Lower lobe of right lung (tissue), 2 donors: Measurements from ENCODE around the gene CTNNA2. TPM values are rescaled to one million over a fixed set of nuclear protein-coding genes. Genes with fewer than 3 reads are reported as not detected.

Experiments
- ATAC-seq, 2 donors: fragments of 200-7000 bp; cut with Tn5 transposase; one replicate each; pipeline ENCODE4 v1.9.1; 2020 to 2022; ENCODE audit warnings: mild to moderate bottlenecking in 2 of 2, moderate library complexity in 2 of 2
- DNase-seq: peaks from one replicate; pipeline ENCODE4 v3.0.0-alpha.2; 2020
- H3K27ac ChIP-seq: fragments of 200-600 bp; one replicate; pipeline ENCODE4 v1.8.0; 2022
- H3K27me3 ChIP-seq: fragments of 200-600 bp; one replicate; pipeline ENCODE4 v1.8.0; 2022; ENCODE audit warnings: low read depth
- H3K36me3 ChIP-seq: fragments of 200-600 bp; one replicate; pipeline ENCODE4 v1.8.0; 2022; ENCODE audit warnings: mild to moderate bottlenecking
- H3K4me1 ChIP-seq: fragments of 200-600 bp; one replicate; pipeline ENCODE4 v1.8.0; 2022
- H3K4me3 ChIP-seq: fragments of 200-600 bp; one replicate; pipeline ENCODE4 v1.8.0; 2022; ENCODE audit warnings: mild to moderate bottlenecking
- H3K9me3 ChIP-seq: fragments of 200-600 bp; one replicate; pipeline ENCODE4 v1.8.0; 2022
- intact Hi-C: fragments of 100-400 bp; cut with DNase I; formaldehyde crosslinking; loops from one replicate; pipeline ENCODE4 v1.11.0; 2022
- total RNA-seq: library from RNA; stranded (reverse); fragmentation: NEBNext Ultra II Directional; extraction: Animal tissue kit (Norgen Biotek cat#: 25700); gene quantifications from one replicate; pipeline ENCODE4 v1.2.1, GENCODE V29; 2021
- TF ChIP-seq, protein P1 (sequence below): fragments of 200-600 bp; IDR thresholded peaks from one replicate; pipeline ENCODE4 v1.8.0; 2022; ENCODE audit warnings: antibody characterized with exemption, mild to moderate bottlenecking
- donor health status: DM: no; HTN: yes; CAD: no; lungs with severe emphysema.

The CTNNA2 gene
- total RNA-seq, 1 donor from 2014 or later, result not detected

GRCh38 chr2:79857888-79858287 lies 345.0 kb downstream of the CTNNA2 start:
- no peak for ATAC-seq
- no peak for DNase-seq
- Histone ChIP-seq H3K27ac (no peak overlapping the region), H3K27me3 (no peaks in the 10 kb centered on the region), H3K4me1 (no peaks in the 10 kb centered on the region), H3K9me3 (no peaks in the 10 kb centered on the region), H3K36me3 (no peaks in the 10 kb centered on the region), H3K4me3 (no peak overlapping the region)
- TF ChIP-seq, protein P1, sequence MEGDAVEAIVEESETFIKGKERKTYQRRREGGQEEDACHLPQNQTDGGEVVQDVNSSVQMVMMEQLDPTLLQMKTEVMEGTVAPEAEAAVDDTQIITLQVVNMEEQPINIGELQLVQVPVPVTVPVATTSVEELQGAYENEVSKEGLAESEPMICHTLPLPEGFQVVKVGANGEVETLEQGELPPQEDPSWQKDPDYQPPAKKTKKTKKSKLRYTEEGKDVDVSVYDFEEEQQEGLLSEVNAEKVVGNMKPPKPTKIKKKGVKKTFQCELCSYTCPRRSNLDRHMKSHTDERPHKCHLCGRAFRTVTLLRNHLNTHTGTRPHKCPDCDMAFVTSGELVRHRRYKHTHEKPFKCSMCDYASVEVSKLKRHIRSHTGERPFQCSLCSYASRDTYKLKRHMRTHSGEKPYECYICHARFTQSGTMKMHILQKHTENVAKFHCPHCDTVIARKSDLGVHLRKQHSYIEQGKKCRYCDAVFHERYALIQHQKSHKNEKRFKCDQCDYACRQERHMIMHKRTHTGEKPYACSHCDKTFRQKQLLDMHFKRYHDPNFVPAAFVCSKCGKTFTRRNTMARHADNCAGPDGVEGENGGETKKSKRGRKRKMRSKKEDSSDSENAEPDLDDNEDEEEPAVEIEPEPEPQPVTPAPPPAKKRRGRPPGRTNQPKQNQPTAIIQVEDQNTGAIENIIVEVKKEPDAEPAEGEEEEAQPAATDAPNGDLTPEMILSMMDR, result no peak
- intact Hi-C loops, result no loop called here

GRCh38 chr2:79860228-79861058 lies 347.6 kb downstream of the CTNNA2 start:
- Histone ChIP-seq H3K36me3 (no peaks in the 10 kb centered on the region), H3K27ac (no peak overlapping the region), H3K27me3 (no peaks in the 10 kb centered on the region), H3K4me1 (no peaks in the 10 kb centered on the region), H3K4me3 (no peak overlapping the region), H3K9me3 (no peaks in the 10 kb centered on the region)
- TF ChIP-seq, protein P1, result peak; percentile 25
- ATAC-seq, result no peak
- DNase-seq, result no peak
- intact Hi-C loops, result no loop called here

- no peaks in the 10 kb centered on the region for H3K9me3 ChIP-seq
- intact Hi-C loops, result no loop called here
- TF ChIP-seq, protein P1, result no peak
- no peaks in the 10 kb centered on the region for H3K36me3 ChIP-seq
- ATAC-seq, result no peak
- no peak overlapping the region for H3K27ac ChIP-seq
- H3K4me3 ChIP-seq, result no peak overlapping the region
- no peaks in the 10 kb centered on the region for H3K27me3 ChIP-seq
- no peaks in the 10 kb centered on the region for H3K4me1 ChIP-seq
- DNase-seq, result no peak
These were observed 348.2 kb downstream of the CTNNA2 start for GRCh38 chr2:79861059-79861374.

- H3K36me3 ChIP-seq, result no peaks in the 10 kb centered on the region
- DNase-seq (no peak), ATAC-seq (no peak)
- H3K4me1 ChIP-seq, result no peaks in the 10 kb centered on the region
- H3K4me3 ChIP-seq, result no peak overlapping the region
- TF ChIP-seq, protein P1, result no peak
- no peak overlapping the region for H3K27ac ChIP-seq
- intact Hi-C loops, result no loop called here
- no peaks in the 10 kb centered on the region for H3K9me3 ChIP-seq
- H3K27me3 ChIP-seq, result no peaks in the 10 kb centered on the region
These were observed 349.9 kb downstream of the CTNNA2 start for GRCh38 chr2:79862756-79863155.

DNA sequence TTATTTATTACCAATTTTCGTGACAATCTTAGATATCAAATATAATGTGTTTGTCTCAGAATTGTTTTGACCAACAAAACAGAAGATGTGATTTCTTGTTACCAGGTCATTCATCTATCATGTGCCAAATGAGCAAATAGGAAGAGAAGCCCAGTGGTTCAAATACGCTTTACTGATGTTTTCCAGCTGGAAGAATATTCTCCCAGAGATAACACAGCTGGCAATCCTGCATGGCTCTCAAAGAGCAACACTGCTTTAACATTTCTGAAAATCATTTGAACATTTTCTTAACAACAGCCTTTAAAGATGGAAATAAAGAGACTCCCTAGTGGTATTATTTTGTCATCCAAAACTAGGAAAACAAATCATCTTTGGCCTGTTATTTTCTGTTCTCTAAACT lies 359.8 kb downstream of the CTNNA2 start:
- DNase-seq (no peak), ATAC-seq (no peak)
- no peaks in the 10 kb centered on the region for H3K9me3 ChIP-seq
- no peaks in the 10 kb centered on the region for H3K4me1 ChIP-seq
- intact Hi-C loops, result no loop called here
- H3K27ac ChIP-seq, result no peak overlapping the region
- TF ChIP-seq, protein P1, result no peak
- no peaks in the 10 kb centered on the region for H3K27me3 ChIP-seq
- H3K4me3 ChIP-seq, result no peak overlapping the region
- no peaks in the 10 kb centered on the region for H3K36me3 ChIP-seq
